AG09319 (cell line): ENCODE measurements around the gene CSN3.

Source experiments
- DNase-seq: peaks from one replicate; pipeline ENCODE4 v3.0.0-alpha.2; 2010; ENCODE audit warnings: low read depth; ENCODE audit errors: extremely low read depth
- TF ChIP-seq, protein P1 (sequence below): IDR thresholded peaks from 2 replicates; pipeline ENCODE4 v1.5.1; 2011; ENCODE audit warnings: low read depth, mild to moderate bottlenecking, inconsistent platforms, low read length, moderate library complexity

Gene CSN3

GRCh38 chr4:70225824-70226223 lies 16.6 kb upstream of the CSN3 start, which contains the start of gene FDCSP:
Gene FDCSP (plus strand): TSS chr4:70226124. CDS start chr4:70231195, 5,071 bp downstream.
- DNase-seq: no peak
- TF ChIP-seq, protein P1, sequence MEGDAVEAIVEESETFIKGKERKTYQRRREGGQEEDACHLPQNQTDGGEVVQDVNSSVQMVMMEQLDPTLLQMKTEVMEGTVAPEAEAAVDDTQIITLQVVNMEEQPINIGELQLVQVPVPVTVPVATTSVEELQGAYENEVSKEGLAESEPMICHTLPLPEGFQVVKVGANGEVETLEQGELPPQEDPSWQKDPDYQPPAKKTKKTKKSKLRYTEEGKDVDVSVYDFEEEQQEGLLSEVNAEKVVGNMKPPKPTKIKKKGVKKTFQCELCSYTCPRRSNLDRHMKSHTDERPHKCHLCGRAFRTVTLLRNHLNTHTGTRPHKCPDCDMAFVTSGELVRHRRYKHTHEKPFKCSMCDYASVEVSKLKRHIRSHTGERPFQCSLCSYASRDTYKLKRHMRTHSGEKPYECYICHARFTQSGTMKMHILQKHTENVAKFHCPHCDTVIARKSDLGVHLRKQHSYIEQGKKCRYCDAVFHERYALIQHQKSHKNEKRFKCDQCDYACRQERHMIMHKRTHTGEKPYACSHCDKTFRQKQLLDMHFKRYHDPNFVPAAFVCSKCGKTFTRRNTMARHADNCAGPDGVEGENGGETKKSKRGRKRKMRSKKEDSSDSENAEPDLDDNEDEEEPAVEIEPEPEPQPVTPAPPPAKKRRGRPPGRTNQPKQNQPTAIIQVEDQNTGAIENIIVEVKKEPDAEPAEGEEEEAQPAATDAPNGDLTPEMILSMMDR: no peak

DNA sequence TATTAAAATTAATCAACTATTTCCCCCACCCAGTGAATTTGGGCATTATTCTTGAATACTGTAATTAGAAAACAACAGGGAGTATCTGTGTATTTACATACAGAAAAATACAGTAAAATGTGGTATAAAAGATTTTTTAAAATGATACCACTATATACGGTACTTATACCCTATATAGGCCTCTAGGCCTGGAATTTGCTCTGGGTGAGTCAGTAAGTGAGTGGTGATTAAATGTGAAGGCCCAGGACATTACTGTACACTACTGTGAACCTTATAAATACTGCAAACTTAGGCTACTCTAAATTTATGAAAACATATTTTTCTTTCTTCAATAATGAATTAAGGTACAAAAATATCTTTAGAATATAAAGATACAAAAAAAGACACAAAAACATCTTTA lies 6.3 kb upstream of the CSN3 start:
- no peak for DNase-seq
- TF ChIP-seq, protein P1: no peak

- DNase-seq: no peak
- TF ChIP-seq, protein P1: no peak
Observed at GRCh38 chr4:70239131-70239883, 3.1 kb upstream of the CSN3 start.

- no peak for DNase-seq
Observed at GRCh38 chr4:70239884-70240591, 2.4 kb upstream of the CSN3 start.

GRCh38 chr4:70243091-70243490 lies 694 bp downstream of the CSN3 start:
- DNase-seq: no peak
- TF ChIP-seq, protein P1: no peak

More at GRCh38 chr4:70239884-70240591, 2.4 kb upstream of the CSN3 start:
- TF ChIP-seq, protein P1: no peak

DNA sequence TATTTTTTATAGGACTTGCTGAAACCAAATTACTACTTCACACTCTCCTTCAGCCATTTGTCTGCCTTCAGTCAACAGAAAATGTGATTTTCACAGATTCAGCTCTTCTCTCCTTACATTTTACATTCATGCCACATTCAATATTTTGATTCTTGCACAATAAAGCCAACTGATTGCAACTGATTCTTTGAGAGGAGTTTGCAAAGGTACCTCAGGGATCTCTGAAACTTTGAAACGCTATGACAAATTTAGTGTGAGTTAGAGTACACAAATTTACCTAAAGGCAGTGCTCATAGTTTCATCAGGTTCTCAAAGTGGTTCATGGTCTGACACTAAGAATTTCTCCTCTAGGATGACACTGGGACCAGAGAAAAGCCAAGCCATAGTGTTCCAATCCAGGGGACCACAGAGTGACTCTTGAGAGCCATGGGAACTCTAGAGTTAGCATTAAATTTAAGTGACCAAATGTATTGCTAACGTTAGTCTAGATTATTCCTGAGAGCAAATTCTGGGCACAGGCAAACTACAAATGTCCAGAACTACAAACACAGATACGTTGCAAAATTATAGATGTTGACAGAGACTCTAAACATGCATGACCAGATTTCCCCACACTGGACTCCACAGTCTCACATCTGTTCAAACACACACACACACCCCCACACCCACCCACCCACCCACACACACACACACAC lies 9.0 kb downstream of the CSN3 start:
- TF ChIP-seq, protein P1: no peak

GRCh38 chr4:70251945-70252277 lies 9.5 kb downstream of the CSN3 start:
- DNase-seq: no peak
- TF ChIP-seq, protein P1: no peak

More for the DNA sequence above, 9.0 kb downstream of the CSN3 start:
- no peak for DNase-seq
